GM12892 (cell line): ENCODE measurements around the gene KNTC1.
A peak's percentile ranks its signal among the peaks of the same experiment; 100 is the strongest.

ENCODE experiments used
- POLR2AphosphoS5 ChIP-seq: IDR thresholded peaks from 2 replicates; pipeline ENCODE4 v1.6.1; 2011; ENCODE audit warnings: low read depth, low read length, control low read depth
- TAF1 ChIP-seq: IDR thresholded peaks from 2 replicates; pipeline ENCODE4 v1.6.1; 2011; ENCODE audit warnings: low read depth, mild to moderate bottlenecking, control low read depth, low read length, borderline replicate concordance

GRCh38 chr12:122523280-122523679, 3.8 kb upstream of the KNTC1 start:
- TF ChIP-seq TAF1 (no peak), POLR2AphosphoS5 (0 out of 2 replicates have a peak, but pooled peaks have one; percentile 28)
